ENCODE data around the gene INSL3.
A peak's percentile ranks its signal among the peaks of the same experiment; 100 is the strongest.
"Not testable (repeated sequence)": the region's sequence is repeated elsewhere in the genome, so short reads cannot be mapped to it uniquely, and the experiment has no call there.

INSL3 gene

GRCh38 chr19:17778251-17778967, 42.9 kb downstream of the INSL3 start:
- H3K27me3 ChIP-seq (ENCODE audit: insufficient read depth, low read depth, severe bottlenecking): no peaks in the 10 kb centered on the region
- no peaks in the 10 kb centered on the region for H3K36me3 ChIP-seq
- no peak overlapping the region for H3K27ac ChIP-seq
- TF ChIP-seq, protein P1, sequence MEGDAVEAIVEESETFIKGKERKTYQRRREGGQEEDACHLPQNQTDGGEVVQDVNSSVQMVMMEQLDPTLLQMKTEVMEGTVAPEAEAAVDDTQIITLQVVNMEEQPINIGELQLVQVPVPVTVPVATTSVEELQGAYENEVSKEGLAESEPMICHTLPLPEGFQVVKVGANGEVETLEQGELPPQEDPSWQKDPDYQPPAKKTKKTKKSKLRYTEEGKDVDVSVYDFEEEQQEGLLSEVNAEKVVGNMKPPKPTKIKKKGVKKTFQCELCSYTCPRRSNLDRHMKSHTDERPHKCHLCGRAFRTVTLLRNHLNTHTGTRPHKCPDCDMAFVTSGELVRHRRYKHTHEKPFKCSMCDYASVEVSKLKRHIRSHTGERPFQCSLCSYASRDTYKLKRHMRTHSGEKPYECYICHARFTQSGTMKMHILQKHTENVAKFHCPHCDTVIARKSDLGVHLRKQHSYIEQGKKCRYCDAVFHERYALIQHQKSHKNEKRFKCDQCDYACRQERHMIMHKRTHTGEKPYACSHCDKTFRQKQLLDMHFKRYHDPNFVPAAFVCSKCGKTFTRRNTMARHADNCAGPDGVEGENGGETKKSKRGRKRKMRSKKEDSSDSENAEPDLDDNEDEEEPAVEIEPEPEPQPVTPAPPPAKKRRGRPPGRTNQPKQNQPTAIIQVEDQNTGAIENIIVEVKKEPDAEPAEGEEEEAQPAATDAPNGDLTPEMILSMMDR (IDR thresholded peaks at IDR 0.05; ENCODE audit: low read depth, low read length): no peak
- no peak overlapping the region for H3K4me3 ChIP-seq (ENCODE audit: low read depth, low read length)
- H3K9me3 ChIP-seq (ENCODE audit: severe bottlenecking): no peaks in the 10 kb centered on the region
- DNase-seq: peak; percentile 54

DNA sequence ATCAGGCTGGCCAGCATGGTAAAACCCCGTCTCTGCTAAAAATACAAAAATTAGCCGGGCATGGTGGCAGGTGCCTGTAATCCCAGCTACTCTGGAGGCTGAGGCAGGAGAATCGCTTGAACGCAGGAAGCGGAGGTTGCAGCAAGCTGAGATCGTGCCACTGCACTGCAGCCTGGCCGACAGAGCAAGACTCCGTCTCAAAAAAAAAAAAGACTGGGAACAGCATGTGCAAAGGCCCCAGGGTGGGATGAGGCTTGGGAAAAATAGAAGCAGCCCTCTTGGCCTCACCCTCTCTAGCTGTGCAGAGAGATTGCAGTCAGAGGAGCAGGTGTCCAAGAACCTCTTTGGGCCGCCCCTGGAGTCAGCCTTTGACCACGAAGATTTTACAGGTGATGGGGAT, 43.5 kb downstream of the INSL3 start:
- not testable (repeated sequence) for DNase-seq; H3K27me3 ChIP-seq (ENCODE audit: insufficient read depth, low read depth, severe bottlenecking); H3K27ac ChIP-seq; H3K4me3 ChIP-seq (ENCODE audit: low read depth, low read length); H3K9me3 ChIP-seq (ENCODE audit: severe bottlenecking); H3K36me3 ChIP-seq

GRCh38 chr19:17775991-17776803, 45.1 kb downstream of the INSL3 start:
- H3K27ac ChIP-seq: no peak overlapping the region
- TF ChIP-seq, protein P1 (IDR thresholded peaks at IDR 0.05; ENCODE audit: low read depth, low read length): no peak
- H3K27me3 ChIP-seq (ENCODE audit: insufficient read depth, low read depth, severe bottlenecking): no peaks in the 10 kb centered on the region
- peaks cover 7% of the 10 kb centered on the region for H3K36me3 ChIP-seq
- no peak overlapping the region for H3K4me3 ChIP-seq (ENCODE audit: low read depth, low read length)
- H3K9me3 ChIP-seq (ENCODE audit: severe bottlenecking): no peaks in the 10 kb centered on the region
- DNase-seq: no peak

DNA sequence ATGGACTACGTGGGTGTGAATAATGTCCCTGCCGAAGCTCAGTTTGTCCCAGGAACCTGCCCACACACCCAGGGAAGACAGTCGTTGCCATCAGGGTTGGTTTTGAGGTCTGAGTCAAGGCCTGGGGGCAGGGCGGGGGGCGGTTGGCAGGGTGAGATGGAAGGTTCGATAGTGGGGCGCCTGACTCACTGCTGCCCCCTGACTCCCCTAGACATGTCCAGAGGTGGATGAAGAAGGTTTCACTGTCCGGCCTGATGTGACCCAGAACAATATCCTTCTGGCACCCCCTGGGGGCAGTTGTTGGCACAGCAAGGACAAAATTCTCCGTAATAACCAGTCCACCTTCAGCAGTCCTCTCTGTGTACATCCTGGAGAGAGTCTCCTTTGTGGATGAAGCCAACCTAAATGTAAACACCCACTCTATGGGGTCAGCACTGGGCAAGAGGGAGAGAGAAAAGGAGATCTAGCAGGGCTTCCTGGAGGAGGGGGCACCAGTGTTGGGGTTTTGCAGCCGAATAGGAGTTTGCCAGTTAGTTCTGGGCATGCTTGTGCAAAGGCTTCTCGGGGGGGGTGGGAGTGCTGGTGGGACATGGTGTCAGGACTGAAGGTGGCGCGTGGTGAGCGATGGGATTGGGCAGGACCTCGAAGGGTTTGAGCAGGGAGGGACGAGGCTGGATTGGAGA, 45.9 kb downstream of the INSL3 start:
- TF ChIP-seq, protein P1 (IDR thresholded peaks at IDR 0.05; ENCODE audit: low read depth, low read length): peak; percentile 58
- H3K27me3 ChIP-seq (ENCODE audit: insufficient read depth, low read depth, severe bottlenecking): no peaks in the 10 kb centered on the region
- no peak overlapping the region for H3K4me3 ChIP-seq (ENCODE audit: low read depth, low read length)
- peak; percentile 37 for DNase-seq
- no peaks in the 10 kb centered on the region for H3K9me3 ChIP-seq (ENCODE audit: severe bottlenecking)
- H3K27ac ChIP-seq: no peak overlapping the region
- H3K36me3 ChIP-seq: peaks cover 7% of the 10 kb centered on the region

GRCh38 chr19:17772172-17772571, 49.1 kb downstream of the INSL3 start:
- TF ChIP-seq, protein P1 (IDR thresholded peaks at IDR 0.05; ENCODE audit: low read depth, low read length): no peak
- Histone ChIP-seq H3K9me3 (ENCODE audit: severe bottlenecking) (no peaks in the 10 kb centered on the region), H3K36me3 (peaks cover 9% of the 10 kb centered on the region), H3K4me3 (ENCODE audit: low read depth, low read length) (no peak overlapping the region), H3K27me3 (ENCODE audit: insufficient read depth, low read depth, severe bottlenecking) (no peaks in the 10 kb centered on the region), H3K27ac (no peak overlapping the region)
- DNase-seq: no peak

- H3K27me3 ChIP-seq (ENCODE audit: insufficient read depth, low read depth, severe bottlenecking): no peaks in the 10 kb centered on the region
- peaks cover 9% of the 10 kb centered on the region for H3K36me3 ChIP-seq
Observed at GRCh38 chr19:17770613-17771012, 50.7 kb downstream of the INSL3 start.

More at GRCh38 chr19:17770613-17771012, 50.7 kb downstream of the INSL3 start:
- no peak overlapping the region for H3K27ac ChIP-seq
- TF ChIP-seq, protein P1 (IDR thresholded peaks at IDR 0.05; ENCODE audit: low read depth, low read length): no peak
- no peak overlapping the region for H3K4me3 ChIP-seq (ENCODE audit: low read depth, low read length)
- H3K9me3 ChIP-seq (ENCODE audit: severe bottlenecking): no peaks in the 10 kb centered on the region
- no peak for DNase-seq
